Activated CD4-positive, alpha-beta T cell treated with anti-CD3 and anti-CD28 coated beads, Interleukin-2, amount 50 U/mL, for 4 hours (primary cell): ENCODE results near the gene KANTR.
A peak's percentile ranks its signal among the peaks of the same experiment; 100 is the strongest.

Experiments used
- DNase-seq, 2 experiments: peaks; one replicate each; pipeline ENCODE4 v3.0.0-alpha.2; 2020

Gene KANTR

GRCh38 chrX:53093748-53094581, at the start of gene KANTR:
Gene KANTR, plus strand, starts transcription at chrX:53094142. Its CDS starts 30,131 bp downstream, at chrX:53124273.
- DNase-seq, result peak; percentile 65 to 71

DNA sequence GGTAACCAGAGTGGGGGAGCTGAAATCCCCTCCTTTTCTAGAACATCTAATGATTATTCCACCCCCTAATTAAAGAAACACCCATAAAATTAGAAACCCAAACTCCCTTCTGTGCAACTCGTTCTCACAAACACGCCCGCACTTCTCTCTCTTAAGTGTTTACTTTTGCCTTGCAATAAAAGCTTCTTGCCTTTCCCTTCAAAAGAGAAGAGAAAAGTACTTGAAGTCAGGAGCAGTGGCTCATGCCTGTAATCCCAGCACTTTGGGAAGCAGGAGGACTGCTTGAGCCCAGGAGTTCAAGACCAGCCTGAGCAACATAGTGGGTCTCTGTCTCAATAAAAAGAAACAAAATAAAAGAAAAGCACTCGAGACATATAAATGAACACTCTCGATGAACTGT, 48.9 kb upstream of the KANTR start:
- DNase-seq, result no peak

DNA sequence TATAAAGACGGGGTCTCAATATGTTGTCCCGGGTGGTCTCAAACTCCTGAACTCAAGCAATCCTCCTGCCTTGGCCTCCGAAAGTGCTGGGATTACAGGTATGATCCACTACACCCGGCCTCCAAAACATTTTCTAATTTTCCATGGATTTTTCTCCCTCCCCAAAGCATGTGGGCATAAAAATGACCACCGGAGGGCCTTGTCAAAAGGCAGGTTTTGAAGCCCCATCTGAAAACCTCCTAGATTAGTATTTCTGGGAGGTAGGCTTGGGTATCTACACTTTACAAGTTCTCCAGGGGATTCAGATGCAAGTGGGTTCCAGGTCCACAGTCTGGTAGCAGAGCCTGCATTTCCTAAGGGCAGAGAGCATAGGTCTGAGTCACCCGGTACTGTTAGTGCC, 46.7 kb upstream of the KANTR start:
- DNase-seq, result no peak

DNA sequence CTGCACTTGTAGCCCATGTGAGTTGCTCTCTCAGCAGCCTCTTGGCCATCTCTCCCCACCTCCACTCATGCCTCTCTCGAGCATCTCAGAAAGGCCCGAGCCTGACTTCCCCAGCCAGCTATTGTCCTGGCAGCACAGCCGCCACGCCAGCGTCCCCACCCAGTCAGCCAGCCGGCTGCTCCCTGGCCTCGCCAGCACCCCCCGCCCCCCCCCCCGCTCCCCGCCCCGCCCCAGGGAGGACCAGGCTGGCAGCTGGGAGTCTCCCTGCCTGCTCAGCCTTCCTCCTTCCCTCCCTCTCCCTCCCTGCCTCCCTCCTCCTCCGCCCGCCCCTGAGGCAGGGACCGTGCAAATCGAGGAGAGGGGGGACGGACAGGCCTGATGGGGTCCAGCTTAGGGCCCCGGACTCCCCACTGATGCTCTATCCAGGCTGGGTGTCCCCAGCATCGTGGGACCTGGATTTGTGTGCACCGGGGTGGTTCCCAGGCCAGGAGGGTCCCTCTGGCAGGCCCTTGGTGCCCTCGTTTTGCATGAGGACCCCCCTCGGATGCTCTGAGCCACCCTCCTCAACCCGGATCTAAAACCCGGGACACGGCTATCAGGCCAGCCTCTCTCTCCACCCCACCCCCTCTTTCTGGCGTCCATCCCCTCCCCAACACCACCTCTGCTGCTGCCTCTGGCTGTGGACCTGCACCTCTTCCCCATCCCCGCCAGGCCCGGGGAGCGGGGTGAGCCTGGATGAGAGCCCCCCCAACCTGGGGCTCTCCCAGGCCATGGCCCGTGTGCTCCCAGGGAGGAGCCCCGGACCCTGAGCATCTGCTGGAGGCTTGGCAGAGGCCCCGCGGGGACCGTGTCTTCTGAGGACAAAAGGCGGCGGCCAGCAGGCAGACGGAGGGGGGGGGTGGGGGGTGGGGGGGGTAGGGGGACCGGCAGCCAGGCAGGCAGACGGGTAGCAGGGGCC, 45.5 kb upstream of the KANTR start, which contains the start of gene GPR173:
GPR173 (plus strand) TSS at position 621 of the 958 bp plus-strand sequence. CDS start 27,833 bp downstream, outside the sequence.
- no peak for DNase-seq

GRCh38 chrX:53049127-53049517, 44.8 kb upstream of the KANTR start:
- no peak for DNase-seq

DNA sequence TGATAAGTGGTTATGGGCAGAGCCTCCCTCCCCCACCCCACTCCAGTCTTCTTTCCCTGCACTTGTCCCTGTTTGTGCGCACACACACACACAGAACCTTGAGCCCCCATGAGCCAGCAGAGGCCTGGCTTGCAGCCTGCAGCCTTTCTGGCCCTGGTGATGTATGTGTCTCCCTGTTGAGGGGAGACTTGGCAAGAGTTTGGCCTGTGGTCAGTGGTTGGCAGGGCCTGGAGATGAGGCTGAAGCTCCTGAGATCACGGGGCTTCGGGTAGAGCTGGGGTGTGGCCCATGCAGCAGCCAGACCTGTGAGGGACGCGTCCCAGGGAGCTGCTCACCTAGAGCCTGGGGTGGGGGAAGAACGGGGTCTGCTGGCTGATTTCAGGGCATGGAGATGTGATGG, 43.1 kb upstream of the KANTR start:
- no peak for DNase-seq

- DNase-seq, result no peak
These were observed 38.6 kb upstream of the KANTR start for GRCh38 chrX:53055244-53055849.

DNA sequence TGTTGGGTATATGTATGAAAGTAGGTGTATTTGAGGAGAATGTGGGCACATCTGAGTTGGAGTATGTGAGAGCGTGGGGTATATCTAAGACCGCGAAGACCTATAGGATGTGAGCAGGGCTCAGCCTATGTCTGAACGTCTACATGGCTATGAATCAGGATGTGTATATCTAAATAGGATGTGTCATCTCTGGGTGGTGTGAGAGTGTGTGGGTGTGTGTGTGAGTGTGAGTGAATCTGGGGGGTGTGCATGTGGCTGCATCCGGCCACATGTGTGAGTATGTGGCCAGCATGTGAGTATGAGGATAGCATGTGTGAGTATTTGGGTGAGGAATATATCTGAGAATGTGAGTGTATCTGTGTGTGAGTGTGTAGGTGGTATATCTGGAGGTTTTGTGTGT, 37.6 kb upstream of the KANTR start:
- DNase-seq, result no peak

GRCh38 chrX:53065104-53065503, 28.8 kb upstream of the KANTR start:
- DNase-seq, result no peak

GRCh38 chrX:53071064-53071463, 22.9 kb upstream of the KANTR start:
- DNase-seq, result no peak

DNA sequence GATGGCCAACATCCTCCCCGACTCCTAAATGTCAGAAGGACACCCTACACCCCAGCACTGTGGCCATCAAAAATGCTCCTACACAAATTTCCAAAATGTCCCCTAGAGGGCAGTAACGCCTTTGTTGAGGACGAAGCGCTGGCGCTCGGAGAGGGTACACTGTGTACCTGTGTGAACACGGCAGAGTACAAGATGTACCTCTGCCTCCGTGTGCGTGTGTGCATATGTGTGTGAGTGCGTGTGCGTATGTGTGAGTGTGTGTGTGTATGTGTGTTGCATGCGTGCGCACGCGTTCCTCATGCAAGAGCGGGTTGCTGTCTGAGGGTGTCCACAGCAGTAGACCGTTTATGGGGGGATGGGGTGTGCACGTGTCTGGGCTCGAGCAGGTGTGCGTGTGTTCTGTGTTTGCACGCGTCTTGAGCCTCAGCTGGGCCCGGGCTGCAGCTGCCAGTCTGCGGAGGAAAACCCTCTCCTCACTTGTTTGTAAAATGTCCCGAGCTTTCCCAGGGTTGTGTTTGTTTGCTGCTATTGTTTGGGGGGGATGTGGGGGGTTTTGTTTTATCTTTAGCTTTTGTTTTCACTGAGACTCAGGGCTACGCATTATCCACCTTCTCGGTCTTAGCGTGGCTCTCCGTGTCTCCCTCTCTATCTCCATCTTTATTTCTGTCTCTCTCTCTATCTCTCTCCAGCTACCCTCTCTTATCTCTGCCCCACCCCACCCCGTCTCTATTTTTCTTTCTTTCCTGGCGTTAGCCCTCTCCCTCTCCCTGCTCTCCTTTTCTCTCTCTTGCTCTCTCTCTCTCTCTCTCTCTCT, 22.1 kb upstream of the KANTR start:
- DNase-seq, result peak; percentile 46 to 52

GRCh38 chrX:53072418-53073114, 21.4 kb upstream of the KANTR start:
- no peak for DNase-seq

GRCh38 chrX:53073115-53073586, 20.8 kb upstream of the KANTR start:
- no peak for DNase-seq

DNA sequence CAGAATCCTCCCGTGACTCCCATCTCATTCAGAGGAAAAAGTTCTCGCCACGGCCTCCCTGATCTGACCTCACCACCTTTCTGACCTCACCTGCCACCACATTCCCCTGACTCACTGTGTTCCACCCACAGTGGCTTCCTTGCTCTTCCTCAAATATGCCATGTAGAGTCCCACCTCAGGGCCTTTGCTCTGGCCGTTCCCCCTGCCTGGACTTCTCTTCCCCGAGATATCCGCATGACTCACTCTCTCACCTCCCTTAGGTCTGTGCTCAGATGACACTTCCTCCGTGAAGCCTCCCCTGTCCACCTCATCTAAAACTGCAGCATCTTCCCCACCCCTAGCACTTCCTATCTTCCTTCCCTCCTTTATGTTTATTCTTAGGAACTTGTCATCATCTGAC, 18.9 kb upstream of the KANTR start:
- DNase-seq, result no peak

DNA sequence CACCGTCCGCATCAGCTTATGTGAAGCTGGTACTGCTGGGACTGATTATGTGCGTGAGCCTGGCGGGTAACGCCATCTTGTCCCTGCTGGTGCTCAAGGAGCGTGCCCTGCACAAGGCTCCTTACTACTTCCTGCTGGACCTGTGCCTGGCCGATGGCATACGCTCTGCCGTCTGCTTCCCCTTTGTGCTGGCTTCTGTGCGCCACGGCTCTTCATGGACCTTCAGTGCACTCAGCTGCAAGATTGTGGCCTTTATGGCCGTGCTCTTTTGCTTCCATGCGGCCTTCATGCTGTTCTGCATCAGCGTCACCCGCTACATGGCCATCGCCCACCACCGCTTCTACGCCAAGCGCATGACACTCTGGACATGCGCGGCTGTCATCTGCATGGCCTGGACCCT, 17.3 kb upstream of the KANTR start:
- DNase-seq, result no peak

DNA sequence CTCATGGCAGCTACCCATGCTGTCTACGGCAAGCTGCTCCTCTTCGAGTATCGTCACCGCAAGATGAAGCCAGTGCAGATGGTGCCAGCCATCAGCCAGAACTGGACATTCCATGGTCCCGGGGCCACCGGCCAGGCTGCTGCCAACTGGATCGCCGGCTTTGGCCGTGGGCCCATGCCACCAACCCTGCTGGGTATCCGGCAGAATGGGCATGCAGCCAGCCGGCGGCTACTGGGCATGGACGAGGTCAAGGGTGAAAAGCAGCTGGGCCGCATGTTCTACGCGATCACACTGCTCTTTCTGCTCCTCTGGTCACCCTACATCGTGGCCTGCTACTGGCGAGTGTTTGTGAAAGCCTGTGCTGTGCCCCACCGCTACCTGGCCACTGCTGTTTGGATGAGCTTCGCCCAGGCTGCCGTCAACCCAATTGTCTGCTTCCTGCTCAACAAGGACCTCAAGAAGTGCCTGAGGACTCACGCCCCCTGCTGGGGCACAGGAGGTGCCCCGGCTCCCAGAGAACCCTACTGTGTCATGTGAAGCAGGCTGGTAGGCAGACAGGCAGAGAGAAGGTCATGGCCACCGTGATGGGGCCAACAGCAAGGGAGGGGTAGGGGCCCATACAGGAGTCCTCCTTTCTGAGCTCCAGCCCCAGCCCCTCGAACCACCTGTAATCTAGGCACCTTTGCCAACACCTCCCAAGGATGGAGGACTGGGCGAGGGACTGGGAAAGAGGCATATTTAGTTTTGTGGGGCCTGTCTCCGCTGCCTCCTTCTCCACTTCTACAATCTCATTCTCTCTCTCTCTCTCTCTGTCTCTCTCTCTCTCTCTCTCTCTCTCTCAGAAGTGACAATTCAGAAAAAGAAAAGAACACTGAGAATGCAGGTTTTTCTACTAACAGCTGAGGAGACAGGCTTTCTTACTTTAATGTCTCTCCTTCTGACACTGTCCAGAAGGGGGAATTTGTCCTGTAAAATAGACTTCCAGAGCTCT, 16.4 kb upstream of the KANTR start:
- no peak for DNase-seq

GRCh38 chrX:53078943-53079342, 15.0 kb upstream of the KANTR start:
- DNase-seq, result no peak

DNA sequence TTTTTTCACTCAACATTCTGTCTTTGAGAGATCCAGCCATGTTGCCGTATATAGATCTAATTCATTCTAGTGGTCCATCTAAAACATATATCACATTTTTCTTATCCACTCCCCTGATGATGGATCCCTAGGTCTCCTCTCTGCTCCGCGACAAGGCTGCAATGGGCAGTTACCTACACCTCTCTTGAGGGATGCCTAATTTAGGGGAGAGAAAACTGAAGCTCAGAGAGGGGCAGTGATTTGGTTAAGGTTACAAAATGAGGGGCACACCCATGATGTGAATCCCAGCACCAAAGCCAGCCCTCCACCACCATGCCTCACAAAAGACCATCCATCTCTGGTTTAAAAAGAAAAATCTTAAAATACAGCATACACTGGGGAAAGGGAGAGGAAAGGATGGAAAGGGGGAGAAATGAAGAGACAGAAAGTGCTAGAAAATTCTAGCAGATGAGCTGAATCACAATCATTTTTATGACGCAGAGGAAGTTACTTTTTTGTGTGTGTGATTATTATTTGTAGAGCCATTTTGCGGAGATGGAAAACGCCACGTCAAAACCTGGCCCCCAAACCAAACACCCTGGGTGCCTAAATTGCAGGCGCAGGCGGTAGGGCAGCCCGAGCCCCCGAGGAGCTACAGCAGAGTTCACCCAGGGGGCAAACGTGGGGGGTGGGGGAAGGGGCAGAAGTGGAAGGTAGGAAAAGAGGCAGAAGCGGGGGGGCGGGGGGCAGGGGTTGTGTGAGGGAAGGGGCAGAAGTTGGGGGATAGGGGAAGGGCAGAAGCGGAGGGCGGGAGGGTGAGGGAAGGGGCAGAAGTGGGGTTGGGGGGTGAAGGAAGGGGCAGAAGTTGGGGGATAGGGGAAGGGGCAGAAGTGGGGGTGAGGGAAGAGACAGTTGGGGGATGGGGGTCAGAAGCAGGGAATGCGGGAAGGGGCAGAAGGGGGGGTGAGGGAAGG, 13.0 kb upstream of the KANTR start:
- DNase-seq, result no peak
